Activated CD4-positive, alpha-beta T cell treated with anti-CD3 and anti-CD28 coated beads, Interleukin-2, amount 10 ng/mL, durations not matched to agents 7 days and 5 days (primary cell): ENCODE measurements around the gene TMEM167B. TPM values are rescaled to one million over a fixed set of nuclear protein-coding genes. Genes with fewer than 3 reads are reported as not detected.

Source experiments
- CTCF ChIA-PET: fragments of 350-600 bp; sonication (Branson Sonifier 250); formaldehyde crosslinking; loops from one replicate; lab custom pipeline; 2021; ENCODE audit warnings: antibody characterized with exemption; lab: Charles Lee
- POLR2A ChIA-PET: fragments of 350-600 bp; sonication (Branson Sonifier 250); formaldehyde crosslinking; loops from one replicate; lab custom pipeline; 2021; ENCODE audit warnings: antibody characterized with exemption; lab: Charles Lee
- DNase-seq: peaks from one replicate; pipeline ENCODE4 v3.0.0-alpha.2; 2020
- H3K27ac Mint-ChIP-seq: one replicate; pipeline ENCODE4 v1.8.0; 2021; ENCODE audit warnings: mild to moderate bottlenecking, moderate library complexity, mixed read lengths
- H3K27me3 Mint-ChIP-seq: one replicate; pipeline ENCODE4 v1.8.0; 2021; ENCODE audit warnings: mixed read lengths
- H3K36me3 Mint-ChIP-seq: one replicate; pipeline ENCODE4 v1.8.0; 2021; ENCODE audit warnings: low read depth, mixed read lengths
- H3K4me1 Mint-ChIP-seq: one replicate; pipeline ENCODE4 v1.8.0; 2021; ENCODE audit warnings: mixed read lengths
- H3K4me3 Mint-ChIP-seq: one replicate; pipeline ENCODE4 v1.8.0; 2021; ENCODE audit warnings: mild to moderate bottlenecking, moderate library complexity, mixed read lengths
- H3K9me3 Mint-ChIP-seq: one replicate; pipeline ENCODE4 v1.8.0; 2021; ENCODE audit warnings: mixed read lengths
- total RNA-seq, 2 experiments: library from RNA; stranded (reverse); gene quantifications; one replicate each; pipeline ENCODE4 v1.2.3, GENCODE V29; 2021

The TMEM167B gene
- total RNA-seq, 2 experiments from 2014 or later: 27.6 to 29.1 TPM

GRCh38 chr1:109105881-109106280, 15.3 kb downstream of the TMEM167B start:
- H3K36me3 Mint-ChIP-seq: peaks cover 11% of the 10 kb centered on the region
- H3K4me3 Mint-ChIP-seq: no peak overlapping the region
- peaks cover 10% of the 10 kb centered on the region for H3K4me1 Mint-ChIP-seq
- peaks cover 8% of the 10 kb centered on the region for H3K27me3 Mint-ChIP-seq
- POLR2A ChIA-PET: no interaction called here
- no peaks in the 10 kb centered on the region for H3K9me3 Mint-ChIP-seq
- no peak overlapping the region for H3K27ac Mint-ChIP-seq
- CTCF ChIA-PET: no interaction called here
- DNase-seq: no peak

- Mint-ChIP-seq H3K27ac (no peak overlapping the region), H3K4me1 (peaks cover 13% of the 10 kb centered on the region), H3K4me3 (no peak overlapping the region), H3K9me3 (no peaks in the 10 kb centered on the region), H3K27me3 (peaks cover 13% of the 10 kb centered on the region), H3K36me3 (peaks cover 11% of the 10 kb centered on the region)
- DNase-seq: no peak
- POLR2A ChIA-PET: no interaction called here
- CTCF ChIA-PET: interaction anchor here (0.5 to 6.1 kb wide), 2 partner anchors 7 to 439 kb away, joined by 4 to 77 read pairs; no protein-coding TSS in a partner anchor
These were observed 17.2 kb downstream of the TMEM167B start for GRCh38 chr1:109107785-109108184.

DNA sequence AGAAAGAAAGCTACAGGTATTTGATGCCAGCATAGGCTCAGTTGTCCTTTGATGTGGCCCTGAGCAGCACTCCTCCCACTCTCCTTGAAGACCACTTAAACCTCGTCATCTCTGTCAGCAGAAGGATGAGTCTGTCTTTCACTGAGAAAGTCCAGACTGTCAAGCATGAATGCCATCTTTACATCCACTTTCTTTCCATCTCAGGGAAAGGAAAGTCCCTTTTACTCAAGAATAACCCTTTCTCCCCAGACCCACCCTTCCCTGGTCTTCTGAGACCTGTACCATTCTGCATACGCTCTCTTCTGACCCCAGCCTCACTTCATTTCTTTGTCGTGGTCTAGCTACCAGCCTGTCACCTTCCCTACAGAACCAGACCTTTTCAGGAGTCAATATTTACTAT, 19.3 kb downstream of the TMEM167B start:
- CTCF ChIA-PET: interaction anchor here (0.6 to 6.1 kb wide), 2 partner anchors 9 to 13 kb away, joined by 3 to 77 read pairs; no protein-coding TSS in a partner anchor
- Mint-ChIP-seq H3K9me3 (no peaks in the 10 kb centered on the region), H3K4me1 (peaks cover 30% of the 10 kb centered on the region), H3K27me3 (peaks cover 20% of the 10 kb centered on the region), H3K36me3 (no peaks in the 10 kb centered on the region), H3K27ac (no peak overlapping the region), H3K4me3 (no peak overlapping the region)
- DNase-seq: no peak
- POLR2A ChIA-PET: interaction anchor here (1.1 kb wide), 2 partner anchors 10 to 19 kb away, joined by 3 to 4 read pairs; partner anchors contain the start of gene TMEM167B

- H3K4me3 Mint-ChIP-seq: no peak overlapping the region
- ChIA-PET POLR2A (interaction anchor here (1.1 kb wide), 1 partner anchor 21 kb away, joined by 3 read pairs; the partner anchor contains the start of gene TMEM167B), CTCF (interaction anchor here (1.2 to 6.1 kb wide), 9 partner anchors 9 to 135 kb away, joined by 3 to 77 read pairs (median 4); partner anchors contain the start of gene WDR47)
- peaks cover 34% of the 10 kb centered on the region for H3K4me1 Mint-ChIP-seq
- no peak overlapping the region for H3K27ac Mint-ChIP-seq
- DNase-seq: no peak
- peaks cover 20% of the 10 kb centered on the region for H3K27me3 Mint-ChIP-seq
- no peaks in the 10 kb centered on the region for H3K36me3 Mint-ChIP-seq
- H3K9me3 Mint-ChIP-seq: no peaks in the 10 kb centered on the region
These were observed 21.0 kb downstream of the TMEM167B start for GRCh38 chr1:109111386-109112055.

DNA sequence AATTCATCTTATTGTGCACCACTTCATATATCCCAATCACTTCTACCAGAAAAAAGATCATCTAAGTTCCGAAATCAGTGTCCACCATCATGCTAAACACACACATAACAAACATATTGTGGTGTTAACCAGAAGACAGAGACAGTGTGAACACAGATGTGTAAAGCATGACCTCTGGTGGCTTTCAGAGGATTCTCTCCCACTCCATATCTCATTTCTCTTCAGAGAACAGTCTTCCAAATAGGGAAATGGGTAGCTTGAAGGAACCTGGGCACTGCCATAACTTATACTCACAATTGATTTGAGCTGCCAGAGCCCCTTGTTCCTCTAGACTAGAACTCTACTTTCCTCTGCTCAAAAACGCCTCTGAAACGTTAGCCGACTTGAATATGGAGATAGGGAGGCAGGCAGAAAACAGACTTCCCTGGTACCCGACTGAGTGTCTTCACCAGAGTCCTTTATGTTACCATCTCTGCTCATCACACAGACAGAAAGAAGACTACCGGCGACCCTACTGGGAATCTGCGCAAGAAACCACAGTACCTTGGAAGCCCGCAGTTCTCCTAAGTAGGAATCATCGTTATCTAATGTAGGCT, 21.6 kb downstream of the TMEM167B start:
- no peak overlapping the region for H3K27ac Mint-ChIP-seq
- peaks cover 30% of the 10 kb centered on the region for H3K4me1 Mint-ChIP-seq
- CTCF ChIA-PET: interaction anchor here (0.5 to 6.1 kb wide), 22 partner anchors 8 to 281 kb away, joined by 3 to 77 read pairs (median 4); partner anchors contain the start of genes TMEM167B and WDR47
- POLR2A ChIA-PET: no interaction called here
- peaks cover 20% of the 10 kb centered on the region for H3K27me3 Mint-ChIP-seq
- DNase-seq: peak; percentile 25
- H3K36me3 Mint-ChIP-seq: no peaks in the 10 kb centered on the region
- no peaks in the 10 kb centered on the region for H3K9me3 Mint-ChIP-seq
- H3K4me3 Mint-ChIP-seq: peak overlapping the region; percentile 76

- peak; percentile 90 for DNase-seq
- Mint-ChIP-seq H3K9me3 (no peaks in the 10 kb centered on the region), H3K4me1 (peaks cover 30% of the 10 kb centered on the region), H3K27ac (peak overlapping the region; percentile 81), H3K4me3 (peak overlapping the region; percentile 76), H3K36me3 (no peaks in the 10 kb centered on the region), H3K27me3 (peaks cover 22% of the 10 kb centered on the region)
- ChIA-PET POLR2A (interaction anchor here (0.6 kb wide), 1 partner anchor 126 kb away, joined by 3 read pairs; no protein-coding TSS in a partner anchor), CTCF (interaction anchor here (0.5 to 6.1 kb wide), 26 partner anchors 8 to 292 kb away, joined by 3 to 77 read pairs (median 4); partner anchors contain the start of genes TAF13 and TMEM167B)
These were observed 22.2 kb downstream of the TMEM167B start for GRCh38 chr1:109112652-109113285.

DNA sequence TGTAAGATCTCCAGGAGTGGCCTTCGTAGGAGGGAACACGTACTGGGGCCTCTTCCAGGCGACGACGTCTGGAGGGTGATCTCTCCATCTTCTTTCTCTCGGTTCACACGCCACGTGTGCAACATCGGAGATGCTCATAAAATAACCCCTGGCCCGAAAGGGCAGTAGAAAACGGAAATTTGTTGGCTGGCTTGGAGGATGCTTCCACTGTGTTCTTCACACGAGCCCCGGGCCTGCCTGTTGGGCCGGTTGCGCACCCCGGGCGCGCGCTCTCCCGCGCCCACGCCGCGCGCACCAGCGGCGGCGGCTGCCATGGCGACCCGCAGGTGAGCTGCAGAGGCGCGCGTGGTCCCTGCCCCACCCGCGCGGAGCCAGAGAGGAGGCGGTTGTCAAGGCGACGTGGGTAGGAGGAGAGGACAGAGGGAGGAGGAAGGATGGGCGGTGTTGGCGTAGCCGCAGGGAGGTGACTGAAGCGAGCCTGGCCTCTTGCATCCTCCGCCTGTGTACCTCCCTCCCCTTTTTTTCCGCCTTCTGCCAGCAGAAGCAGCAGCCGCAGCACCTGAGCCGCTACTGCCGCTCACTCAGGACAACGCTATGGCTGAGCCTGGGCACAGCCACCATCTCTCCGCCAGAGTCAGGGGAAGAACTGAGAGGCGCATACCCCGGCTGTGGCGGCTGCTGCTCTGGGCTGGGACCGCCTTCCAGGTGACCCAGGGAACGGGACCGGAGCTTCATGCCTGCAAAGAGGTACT, 23.2 kb downstream of the TMEM167B start, which contains the start of gene ELAPOR1:
TSS of gene ELAPOR1 (plus strand) at position 526 of the 752 bp plus-strand sequence. CDS start at position 595, 69 bp downstream.
- POLR2A ChIA-PET: no interaction called here
- Mint-ChIP-seq H3K9me3 (no peaks in the 10 kb centered on the region), H3K4me3 (peak within 1 kb of the TSS; percentile 76), H3K27ac (peak within 1 kb of the TSS; percentile 81), H3K4me1 (peaks cover 30% of the 10 kb centered on the region), H3K27me3 (peaks cover 22% of the 10 kb centered on the region), H3K36me3 (no peaks in the 10 kb centered on the region)
- CTCF ChIA-PET: interaction anchor here (1.0 to 6.1 kb wide), 14 partner anchors 9 to 152 kb away, joined by 3 to 77 read pairs (median 5); no protein-coding TSS in a partner anchor
- DNase-seq: peak; percentile 92

DNA sequence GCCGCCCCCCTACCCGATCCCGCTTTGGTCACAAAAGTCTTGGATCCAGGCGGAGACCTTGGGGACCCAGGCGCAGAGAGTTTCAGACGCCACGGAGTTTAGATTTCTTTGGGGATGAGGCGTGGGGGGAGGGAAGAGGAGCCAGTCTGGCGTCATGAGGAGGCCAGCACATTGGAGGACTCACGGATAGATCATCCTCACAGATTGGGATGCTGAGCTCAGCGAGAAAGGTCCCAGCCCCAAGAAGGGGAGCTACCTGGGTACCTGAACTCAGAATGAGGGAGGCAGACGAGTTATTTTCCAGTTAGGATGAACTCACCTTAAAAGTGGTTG, 23.7 kb downstream of the TMEM167B start:
- H3K4me1 Mint-ChIP-seq: peaks cover 30% of the 10 kb centered on the region
- ChIA-PET CTCF (interaction anchor here (0.8 to 2.9 kb wide), 6 partner anchors 14 to 431 kb away, joined by 3 to 19 read pairs (median 4); no protein-coding TSS in a partner anchor), POLR2A (no interaction called here)
- DNase-seq: no peak
- H3K36me3 Mint-ChIP-seq: no peaks in the 10 kb centered on the region
- peak overlapping the region; percentile 76 for H3K4me3 Mint-ChIP-seq
- no peak overlapping the region for H3K27ac Mint-ChIP-seq
- no peaks in the 10 kb centered on the region for H3K9me3 Mint-ChIP-seq
- H3K27me3 Mint-ChIP-seq: peaks cover 22% of the 10 kb centered on the region

GRCh38 chr1:109115685-109116084, 25.1 kb downstream of the TMEM167B start:
- no peak overlapping the region for H3K4me3 Mint-ChIP-seq
- ChIA-PET CTCF (interaction anchor here (1.0 to 2.9 kb wide), 2 partner anchors 14 to 15 kb away, joined by 3 to 19 read pairs; no protein-coding TSS in a partner anchor), POLR2A (interaction anchor here (0.7 kb wide), 1 partner anchor 16 kb away, joined by 3 read pairs; no protein-coding TSS in a partner anchor)
- no peaks in the 10 kb centered on the region for H3K36me3 Mint-ChIP-seq
- peaks cover 16% of the 10 kb centered on the region for H3K27me3 Mint-ChIP-seq
- no peaks in the 10 kb centered on the region for H3K9me3 Mint-ChIP-seq
- no peak overlapping the region for H3K27ac Mint-ChIP-seq
- DNase-seq: no peak
- H3K4me1 Mint-ChIP-seq: peaks cover 30% of the 10 kb centered on the region

GRCh38 chr1:109116286-109116685, 25.7 kb downstream of the TMEM167B start:
- POLR2A ChIA-PET: interaction anchor here (0.7 kb wide), 1 partner anchor 17 kb away, joined by 3 read pairs; no protein-coding TSS in a partner anchor
- Mint-ChIP-seq H3K4me3 (no peak overlapping the region), H3K9me3 (no peaks in the 10 kb centered on the region), H3K4me1 (peaks cover 30% of the 10 kb centered on the region), H3K27ac (no peak overlapping the region), H3K36me3 (no peaks in the 10 kb centered on the region), H3K27me3 (peaks cover 13% of the 10 kb centered on the region)
- DNase-seq: no peak
- CTCF ChIA-PET: interaction anchor here (0.6 to 2.9 kb wide), 3 partner anchors 13 to 220 kb away, joined by 3 to 19 read pairs (median 4); no protein-coding TSS in a partner anchor

DNA sequence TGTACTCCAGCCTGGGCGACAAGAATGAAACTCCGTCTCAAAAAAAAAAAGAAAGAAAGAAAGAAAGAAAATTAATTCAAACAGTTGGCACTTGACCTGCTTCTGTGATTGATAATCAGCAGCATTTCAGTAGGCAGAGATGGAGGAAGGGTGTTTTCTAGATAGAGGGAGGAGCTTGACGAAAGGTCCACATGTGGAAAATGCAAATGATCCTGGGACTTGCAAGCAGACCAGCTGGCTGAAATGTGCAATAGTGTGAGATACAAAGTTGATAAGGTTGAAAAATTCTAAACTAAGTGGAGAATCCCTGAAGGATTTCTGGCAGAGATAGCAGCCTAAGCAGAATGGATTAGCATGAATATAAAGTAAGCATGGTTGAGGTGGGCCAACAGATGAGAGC, 27.5 kb downstream of the TMEM167B start:
- POLR2A ChIA-PET: interaction anchor here (0.7 kb wide), 1 partner anchor 13 kb away, joined by 7 read pairs; no protein-coding TSS in a partner anchor
- peaks cover 18% of the 10 kb centered on the region for H3K4me1 Mint-ChIP-seq
- CTCF ChIA-PET: interaction anchor here (0.6 kb wide), 1 partner anchor 1493 kb away, joined by 4 read pairs; no protein-coding TSS in a partner anchor
- no peaks in the 10 kb centered on the region for H3K9me3 Mint-ChIP-seq
- no peak for DNase-seq
- no peak overlapping the region for H3K27ac Mint-ChIP-seq
- no peaks in the 10 kb centered on the region for H3K36me3 Mint-ChIP-seq
- no peak overlapping the region for H3K4me3 Mint-ChIP-seq
- H3K27me3 Mint-ChIP-seq: peaks cover 8% of the 10 kb centered on the region
